SK-N-MC (cell line): ENCODE measurements around the gene TMEM252.

Experiments used
- EZH2 ChIP-seq: fragments of 200-600 bp; sonication (generic); IDR thresholded peaks from one replicate; pipeline ENCODE4 v1.6.1; 2017; ENCODE audit warnings: antibody characterized with exemption
- POLR2AphosphoS5 ChIP-seq: IDR thresholded peaks from 2 replicates; pipeline ENCODE4 v1.6.1; 2012; ENCODE audit warnings: mild to moderate bottlenecking, low read depth, low read length, borderline replicate concordance

GRCh38 chr9:68523367-68523936, 17.2 kb downstream of the TMEM252 start:
- TF ChIP-seq EZH2 (no peak), POLR2AphosphoS5 (no peak)
